ENCODE results near the gene SLC17A8. TPM values are rescaled to one million over a fixed set of nuclear protein-coding genes. Genes with fewer than 3 reads are reported as not detected.

SLC17A8 gene
- polyA plus RNA-seq, 3 donors = not detected

GRCh38 chr12:100311317-100311716, 45.6 kb upstream of the SLC17A8 start:
- no peak overlapping the region for H3K27ac ChIP-seq (ENCODE audit: low read depth in 1 of 2, low read length in 2 of 2)
- no peaks in the 10 kb centered on the region for H3K27me3 ChIP-seq (ENCODE audit: control insufficient read depth in 2 of 2, insufficient read depth in 2 of 2, low read length in 2 of 2)
- no peak overlapping the region for H3K4me3 Mint-ChIP-seq
- no peak overlapping the region for H3K4me2 ChIP-seq (replicated peaks; ENCODE audit: extremely low read depth, low read length, poor library complexity, severe bottlenecking)
- no peak overlapping the region for H2AFZ ChIP-seq (ENCODE audit: insufficient read depth, low read depth, low read length, poor library complexity, severe bottlenecking)
- H3K4me3 ChIP-seq (replicated peaks in 1 of 3; ENCODE audit: low read depth in 2 of 3, low read length in 3 of 3) = no peak overlapping the region
- peaks cover 0 to 7% (median 3%) of the 10 kb centered on the region in 7 donors for H3K9me3 Mint-ChIP-seq
- DNase-seq = no peak
- H3K36me3 ChIP-seq (replicated peaks in 1 of 2; ENCODE audit: control insufficient read depth in 1 of 2, insufficient read depth in 2 of 2, low read length in 2 of 2) = peaks cover 53 to 76% of the 10 kb centered on the region in 2 donors
- no peak overlapping the region for H3K9ac ChIP-seq (ENCODE audit: insufficient read depth, low read length, poor library complexity, severe bottlenecking)
- H3K79me2 ChIP-seq (ENCODE audit: insufficient read depth, low read length) = no peaks in the 10 kb centered on the region
- no peak overlapping the region for H3K27ac Mint-ChIP-seq
- H3K9me3 ChIP-seq (replicated peaks in 1 of 2; ENCODE audit: control insufficient read depth in 1 of 2, insufficient read depth in 1 of 2, low read length in 2 of 2) = no peaks in the 10 kb centered on the region
- TF ChIP-seq CTCF (IDR thresholded peaks at IDR 0.05) = no peak
- H4K20me1 ChIP-seq (ENCODE audit: insufficient read depth, low read length) = no peaks in the 10 kb centered on the region
- H3K4me1 Mint-ChIP-seq = no peaks in the 10 kb centered on the region
- peaks cover 49 to 62% of the 10 kb centered on the region in 2 donors for H3K36me3 Mint-ChIP-seq
- WGBS (ENCODE audit: insufficient coverage) = no CpG with 5 or more reads among the region's 1 CpG
- intact Hi-C loops (cut with micrococcal nuclease) = no loop called here
- H3K4me1 ChIP-seq (ENCODE audit: control insufficient read depth in 1 of 2, insufficient read depth in 2 of 2, low read length in 2 of 2) = no peaks in the 10 kb centered on the region
- H3K27me3 Mint-ChIP-seq (ENCODE audit: low read depth in 3 of 3) = no peaks in the 10 kb centered on the region

- Histone ChIP-seq H3K4me1 (ENCODE audit: control insufficient read depth in 1 of 2, insufficient read depth in 2 of 2, low read length in 2 of 2) (peaks cover 12% of the 10 kb centered on the region in 2 donors), H3K27ac (ENCODE audit: low read depth in 1 of 2, low read length in 2 of 2) (no peak overlapping the region), H3K4me2 (replicated peaks; ENCODE audit: extremely low read depth, low read length, poor library complexity, severe bottlenecking) (no peak overlapping the region), H3K9me3 (replicated peaks in 1 of 2; ENCODE audit: control insufficient read depth in 1 of 2, insufficient read depth in 1 of 2, low read length in 2 of 2) (no peaks in the 10 kb centered on the region), H3K36me3 (replicated peaks in 1 of 2; ENCODE audit: control insufficient read depth in 1 of 2, insufficient read depth in 2 of 2, low read length in 2 of 2) (peaks cover 49 to 68% of the 10 kb centered on the region in 2 donors), H3K27me3 (ENCODE audit: control insufficient read depth in 2 of 2, insufficient read depth in 2 of 2, low read length in 2 of 2) (no peaks in the 10 kb centered on the region), H3K9ac (ENCODE audit: insufficient read depth, low read length, poor library complexity, severe bottlenecking) (no peak overlapping the region), H3K4me3 (replicated peaks in 1 of 3; ENCODE audit: low read depth in 2 of 3, low read length in 3 of 3) (no peak overlapping the region), H4K20me1 (ENCODE audit: insufficient read depth, low read length) (no peaks in the 10 kb centered on the region), H3K79me2 (ENCODE audit: insufficient read depth, low read length) (no peaks in the 10 kb centered on the region), H2AFZ (ENCODE audit: insufficient read depth, low read depth, low read length, poor library complexity, severe bottlenecking) (no peak overlapping the region)
- intact Hi-C loops (cut with micrococcal nuclease) = no loop called here
- H3K4me3 Mint-ChIP-seq = no peak overlapping the region
- H3K9me3 Mint-ChIP-seq = no peaks in the 10 kb centered on the region
- peaks cover 17% of the 10 kb centered on the region for H3K4me1 Mint-ChIP-seq
- peaks cover 0 to 2% (median 0%) of the 10 kb centered on the region in 3 donors for H3K27me3 Mint-ChIP-seq (ENCODE audit: low read depth in 3 of 3)
- peaks cover 44 to 64% of the 10 kb centered on the region in 2 donors for H3K36me3 Mint-ChIP-seq
- no CpG with 5 or more reads among the region's 2 CpGs for WGBS (ENCODE audit: insufficient coverage)
- H3K27ac Mint-ChIP-seq = peak overlapping the region in 1 of 7 donors; percentile 16
- no peak for TF ChIP-seq CTCF (IDR thresholded peaks at IDR 0.05)
- no peak for DNase-seq
Measured at GRCh38 chr12:100317371-100317770, 39.5 kb upstream of the SLC17A8 start.

Measured in CD14-positive monocyte (primary cell).